Uterus (tissue), 4 donors: ENCODE results near the gene ZBTB20. TPM values are rescaled to one million over a fixed set of nuclear protein-coding genes. Genes with fewer than 3 reads are reported as not detected.

ENCODE experiments used
- DNase-seq, 2 donors: peaks; one replicate each; pipeline ENCODE4 v3.0.0-alpha.2; 2019 to 2020
- H3K27ac ChIP-seq, 2 donors: fragments of 200-600 bp; sonication (generic); 1 replicate in 1 of 2; 2 replicates in 1 of 2; pipeline ENCODE4 v1.5.1; 2016 to 2018
- H3K27me3 ChIP-seq, 2 donors: fragments of 200-600 bp; sonication (generic); one replicate each; pipeline ENCODE4 v1.5.1; 2018 to 2019; ENCODE audit warnings: control low read depth in 1 of 2
- H3K36me3 ChIP-seq, 2 donors: fragments of 200-600 bp; sonication (generic); one replicate each; pipeline ENCODE4 v1.5.1; 2019; ENCODE audit warnings: control low read depth in 1 of 2
- H3K4me1 ChIP-seq, 2 donors: fragments of 200-600 bp; sonication (generic); one replicate each; pipeline ENCODE4 v1.5.1; 2018 to 2019; ENCODE audit warnings: control low read depth in 1 of 2
- H3K4me3 ChIP-seq, 2 donors: fragments of 200-600 bp; sonication (generic); 1 replicate in 1 of 2; 2 replicates in 1 of 2; pipeline ENCODE4 v1.5.1; 2018 to 2019; ENCODE audit warnings: mild to moderate bottlenecking in 1 of 2
- H3K9me3 ChIP-seq, 2 donors: fragments of 200-600 bp; sonication (generic); one replicate each; pipeline ENCODE4 v1.5.1; 2019; ENCODE audit warnings: control low read depth in 1 of 2
- CTCF ChIP-seq, 4 experiments: fragments of 200-600 bp in 2 of 4; fragments of 450-650 bp in 2 of 4; sonication (generic) in 2 of 4; IDR thresholded peaks; one replicate each; pipeline ENCODE4 v1.5.1; 2016 to 2019; ENCODE audit warnings: antibody characterized with exemption in 4 of 4, mild to moderate bottlenecking in 2 of 4, moderate library complexity in 1 of 4
- POLR2A ChIP-seq, 2 donors: fragments of 450-650 bp; IDR thresholded peaks; one replicate each; pipeline ENCODE4 v1.6.1; 2016; ENCODE audit warnings: antibody characterized with exemption in 2 of 2, mild to moderate bottlenecking in 1 of 2, moderate library complexity in 1 of 2
- intact Hi-C: fragments of 100-400 bp; cut with DNase I; formaldehyde crosslinking; loops from one replicate; pipeline ENCODE4 v1.15.1; 2023; ENCODE audit warnings: low total_unique reads
- total RNA-seq, 4 donors: library from RNA; depleted of rRNA in 3 of 4; stranded (reverse); fragments of >200 nt in 3 of 4; gene quantifications; one replicate each; pipeline versions ENCODE4 v1.1.0 to v1.2.4, GENCODE V29; 2014 to 2023
- donor health status: DM: yes; HTN: yes; CAD: no.

Gene ZBTB20
- total RNA-seq, 4 donors from 2014 or later: 35.6 to 157 (median 85.1) TPM

- no peaks in the 10 kb centered on the region for H3K36me3 ChIP-seq
- H3K27ac ChIP-seq: no peak overlapping the region
- no peak overlapping the region for H3K4me3 ChIP-seq
- H3K27me3 ChIP-seq: no peaks in the 10 kb centered on the region
- H3K9me3 ChIP-seq: no peaks in the 10 kb centered on the region
- TF ChIP-seq CTCF (IDR thresholded peaks at IDR 0.05) (no peak), POLR2A (IDR thresholded peaks at IDR 0.05) (no peak)
- DNase-seq: no peak
- H3K4me1 ChIP-seq: no peaks in the 10 kb centered on the region
- intact Hi-C loops: no loop called here
Observed at GRCh38 chr3:114313426-114313825, 833.7 kb downstream of the ZBTB20 start.

- no peak for DNase-seq
- TF ChIP-seq CTCF (IDR thresholded peaks at IDR 0.05) (no peak), POLR2A (IDR thresholded peaks at IDR 0.05) (no peak)
- Histone ChIP-seq H3K36me3 (no peaks in the 10 kb centered on the region), H3K4me3 (no peak overlapping the region), H3K4me1 (no peaks in the 10 kb centered on the region), H3K27ac (no peak overlapping the region), H3K27me3 (no peaks in the 10 kb centered on the region), H3K9me3 (no peaks in the 10 kb centered on the region)
- intact Hi-C loops: no loop called here
Observed at GRCh38 chr3:114310695-114311094, 836.4 kb downstream of the ZBTB20 start.

- H3K4me1 ChIP-seq: no peaks in the 10 kb centered on the region
- intact Hi-C loops: no loop called here
- no peaks in the 10 kb centered on the region for H3K27me3 ChIP-seq
- no peaks in the 10 kb centered on the region for H3K9me3 ChIP-seq
- H3K4me3 ChIP-seq: no peak overlapping the region
- H3K27ac ChIP-seq: no peak overlapping the region
- no peak for DNase-seq
- no peak for TF ChIP-seq CTCF (IDR thresholded peaks at IDR 0.05)
- TF ChIP-seq POLR2A (IDR thresholded peaks at IDR 0.05): no peak
- no peaks in the 10 kb centered on the region for H3K36me3 ChIP-seq
Observed at GRCh38 chr3:114308830-114309229, 838.3 kb downstream of the ZBTB20 start.

GRCh38 chr3:114308377-114308776 is 838.7 kb downstream of the ZBTB20 start:
- Histone ChIP-seq H3K4me1 (no peaks in the 10 kb centered on the region), H3K4me3 (no peak overlapping the region), H3K27ac (no peak overlapping the region), H3K36me3 (no peaks in the 10 kb centered on the region), H3K9me3 (no peaks in the 10 kb centered on the region), H3K27me3 (no peaks in the 10 kb centered on the region)
- no peak for TF ChIP-seq CTCF (IDR thresholded peaks at IDR 0.05)
- no peak for TF ChIP-seq POLR2A (IDR thresholded peaks at IDR 0.05)
- DNase-seq: no peak
- intact Hi-C loops: no loop called here

- Histone ChIP-seq H3K4me1 (no peaks in the 10 kb centered on the region), H3K9me3 (no peaks in the 10 kb centered on the region), H3K27me3 (no peaks in the 10 kb centered on the region), H3K36me3 (no peaks in the 10 kb centered on the region), H3K4me3 (no peak overlapping the region), H3K27ac (no peak overlapping the region)
- no peak for DNase-seq
- TF ChIP-seq CTCF (IDR thresholded peaks at IDR 0.05) (no peak), POLR2A (IDR thresholded peaks at IDR 0.05) (no peak)
- intact Hi-C loops: no loop called here
Observed at GRCh38 chr3:114307832-114308231, 839.3 kb downstream of the ZBTB20 start.
